Umbilical cord (tissue), 2 donors: ENCODE data around the gene SCAI. TPM values are rescaled to one million over a fixed set of nuclear protein-coding genes. Genes with fewer than 3 reads are reported as not detected.
"Not testable (repeated sequence)": the region's sequence is repeated elsewhere in the genome, so short reads cannot be mapped to it uniquely, and the experiment has no call there.

Source experiments
- DNase-seq: peaks from one replicate; pipeline ENCODE4 v3.0.0-alpha.2; 2015; ENCODE audit warnings: low spot score
- total RNA-seq: library from RNA; depleted of rRNA; stranded (reverse); fragments of >200 nt; gene quantifications from one replicate; pipeline ENCODE4 v1.2.3, GENCODE V29; 2014; ENCODE audit warnings: low replicate concordance; ENCODE audit not compliant: insufficient read depth

SCAI gene
- total RNA-seq, 1 donor from 2014 or later, result 42.6 TPM

DNA sequence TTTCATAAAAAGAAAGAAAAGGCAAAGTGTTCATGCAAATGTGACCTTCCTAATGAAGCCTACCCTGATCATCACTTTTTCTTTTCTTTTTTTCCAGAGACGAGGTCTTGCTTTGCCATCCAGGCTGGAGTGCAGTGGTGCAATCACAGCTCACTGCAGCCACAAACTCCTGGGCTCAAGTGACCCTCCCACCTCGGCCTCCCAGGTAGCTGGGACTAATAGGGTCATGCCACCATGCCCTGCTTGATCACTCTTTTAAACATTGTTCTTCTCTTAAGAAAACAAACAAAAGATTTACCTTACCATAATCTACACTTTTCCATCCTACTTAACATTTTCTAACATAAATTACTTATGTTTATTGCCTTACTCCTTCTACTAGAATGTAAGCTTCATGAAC is 193.9 kb downstream of the SCAI start:
- no peak for DNase-seq

GRCh38 chr9:124947727-124948391 is 195.5 kb downstream of the SCAI start:
- DNase-seq, result no peak

GRCh38 chr9:124946167-124946566 is 197.2 kb downstream of the SCAI start:
- DNase-seq, result no peak

GRCh38 chr9:124941679-124942561 is 201.4 kb downstream of the SCAI start:
- peak; percentile 79 for DNase-seq

- DNase-seq, result peak; percentile 95
Observed at GRCh38 chr9:124940894-124941678, 202.2 kb downstream of the SCAI start, which contains the start of gene GOLGA1. GOLGA1 (minus strand) TSS chr9:124941083; CDS start chr9:124938711, 2,372 bp downstream.

GRCh38 chr9:124940521-124940893 is 202.8 kb downstream of the SCAI start:
- DNase-seq, result no peak

DNA sequence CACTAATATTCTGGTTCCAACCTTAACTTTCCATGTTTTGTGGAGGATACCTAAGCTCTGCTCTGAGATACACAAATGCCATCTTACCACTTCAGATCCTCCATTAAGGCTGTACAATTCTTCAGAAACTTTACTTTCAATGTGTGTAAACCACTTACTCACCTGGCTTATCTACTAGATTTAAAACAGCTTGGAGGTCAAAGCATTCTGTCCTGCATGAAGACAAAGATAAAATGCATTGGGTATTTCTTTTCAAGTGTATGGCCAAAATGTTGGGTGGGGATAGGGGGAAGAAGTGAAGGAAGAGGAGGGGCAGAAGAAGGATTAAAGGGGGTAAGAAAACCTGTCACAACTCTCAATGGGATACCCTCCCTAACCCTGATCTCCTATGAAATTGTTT is 203.4 kb downstream of the SCAI start:
- no peak for DNase-seq

- DNase-seq, result peak; percentile 15
Observed at GRCh38 chr9:124934290-124934689, 209.0 kb downstream of the SCAI start.

DNA sequence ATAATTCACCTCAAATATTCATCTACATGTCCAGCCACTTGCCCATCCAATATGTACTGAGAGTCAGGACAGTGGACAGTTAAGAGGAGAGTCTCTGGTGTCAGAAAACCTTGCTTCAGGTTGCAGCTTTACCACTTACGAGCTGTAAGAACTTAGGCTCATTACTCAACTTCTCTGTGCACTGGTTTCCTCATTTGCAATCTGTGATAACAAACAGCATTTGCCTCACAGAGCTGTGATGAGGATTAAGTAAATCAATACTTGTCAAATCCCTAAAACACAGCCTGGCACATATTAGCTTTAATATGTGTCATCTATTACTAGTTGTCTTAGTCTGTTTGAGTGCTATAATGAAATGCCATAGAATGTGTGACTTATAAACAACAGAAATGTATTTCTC is 211.0 kb downstream of the SCAI start:
- DNase-seq, result no peak

DNA sequence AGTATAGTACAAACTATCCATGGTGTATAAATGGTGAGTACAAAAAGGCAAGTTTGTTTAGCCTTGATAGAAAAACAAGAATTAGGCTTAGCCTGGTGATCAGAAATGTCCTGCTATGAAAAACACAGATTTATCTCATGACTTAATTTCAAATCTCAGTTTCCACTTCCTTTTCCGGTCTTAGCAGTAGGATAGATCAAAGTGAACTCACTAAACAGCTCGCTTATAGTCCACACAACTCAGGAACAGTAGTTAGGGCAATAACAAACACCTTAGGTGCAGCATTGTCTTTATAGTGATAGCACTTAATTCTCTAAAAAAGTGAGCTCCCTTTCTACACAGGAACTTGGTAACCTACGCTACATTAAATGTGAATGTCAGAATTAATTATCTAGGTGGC is 213.9 kb downstream of the SCAI start:
- DNase-seq, result no peak

- DNase-seq, result no peak
Observed at GRCh38 chr9:124928116-124928515, 215.2 kb downstream of the SCAI start.

DNA sequence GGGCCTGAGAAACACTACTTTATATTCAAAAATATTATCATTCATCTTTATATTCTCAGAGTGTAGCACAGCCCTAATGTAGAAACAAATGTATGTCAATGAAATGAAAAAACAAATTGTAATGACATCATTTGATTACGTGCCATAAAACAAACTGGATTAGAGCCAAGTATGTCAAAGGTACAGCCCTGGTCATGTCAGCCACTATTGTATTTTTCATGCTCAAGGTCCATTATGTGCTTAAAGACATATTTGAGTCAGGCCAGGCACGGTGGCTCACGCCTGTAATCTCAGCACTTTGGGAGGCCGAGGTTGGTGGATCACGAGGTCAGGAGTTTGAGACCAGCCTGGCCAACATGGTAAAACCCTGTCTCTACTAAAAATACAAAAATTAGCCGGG is 222.9 kb downstream of the SCAI start:
- not testable (repeated sequence) for DNase-seq

DNA sequence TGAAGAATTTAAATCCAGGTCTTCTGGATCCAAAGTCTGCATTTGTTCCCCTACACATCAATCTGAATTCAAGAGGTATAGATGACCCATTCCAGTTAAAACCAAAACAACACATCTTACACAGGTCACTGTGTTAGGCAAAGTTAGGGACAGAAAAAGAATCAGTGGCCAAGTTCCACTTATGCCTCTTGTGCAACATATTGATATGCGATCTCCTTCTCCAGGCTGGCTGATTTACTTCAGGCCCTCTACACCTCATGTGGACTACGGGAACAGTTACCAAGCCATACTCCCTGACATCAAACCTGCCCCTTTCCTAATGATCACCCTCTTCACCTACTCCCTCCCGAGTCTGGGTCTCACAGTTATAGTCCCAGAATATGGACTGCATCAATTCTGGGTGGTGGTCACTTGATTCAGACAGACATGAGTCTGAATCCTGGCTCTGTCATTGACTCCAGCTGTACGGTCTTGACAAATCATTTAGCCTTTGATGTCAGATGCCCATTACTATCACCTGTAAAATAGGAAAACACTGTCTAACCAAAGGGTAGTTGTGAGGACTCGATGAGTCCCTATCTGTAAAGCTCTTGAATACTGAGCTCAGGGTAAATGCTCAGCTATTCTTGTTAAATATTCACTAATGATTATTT is 228.4 kb downstream of the SCAI start:
- DNase-seq, result no peak

DNA sequence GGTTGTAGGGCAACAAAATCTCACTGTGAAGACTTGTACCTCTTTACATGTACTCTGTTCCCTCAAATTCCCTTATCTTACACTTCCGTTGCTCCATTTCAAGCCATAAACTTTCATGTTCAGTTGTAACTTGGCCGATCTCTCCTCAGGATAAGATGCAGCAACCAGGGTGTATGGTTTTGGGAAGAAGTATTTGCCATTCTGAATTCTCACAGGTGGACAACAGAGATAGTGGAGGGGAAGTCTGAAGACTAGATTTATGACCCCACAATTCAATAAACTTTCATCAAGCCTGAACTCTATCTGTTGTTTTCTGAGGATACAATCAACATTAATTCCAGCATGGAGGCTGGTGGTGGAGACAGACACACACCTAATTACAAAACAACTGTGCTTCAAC is 229.9 kb downstream of the SCAI start:
- DNase-seq, result no peak

DNA sequence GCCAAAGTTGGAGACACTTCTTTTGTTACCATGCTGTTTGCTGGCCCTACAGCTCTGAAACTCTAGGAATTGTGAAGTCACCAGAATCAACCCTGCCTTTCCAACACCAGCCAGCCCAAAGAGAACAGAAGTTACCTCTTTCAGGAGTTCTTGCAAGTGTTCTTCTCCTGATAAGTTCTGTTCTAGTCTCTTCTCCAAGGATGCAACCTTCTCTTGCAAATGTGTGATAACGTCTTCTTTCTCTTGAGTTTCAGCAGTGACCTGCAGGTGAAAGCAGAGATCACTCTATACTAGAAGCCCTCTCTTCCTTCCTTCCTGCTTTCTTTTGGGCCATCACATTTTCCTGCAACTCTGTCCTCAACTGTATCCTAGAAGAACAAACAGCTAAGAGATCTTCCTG is 231.6 kb downstream of the SCAI start:
- no peak for DNase-seq

GRCh38 chr9:124908098-124908497 is 235.2 kb downstream of the SCAI start:
- DNase-seq, result no peak

DNA sequence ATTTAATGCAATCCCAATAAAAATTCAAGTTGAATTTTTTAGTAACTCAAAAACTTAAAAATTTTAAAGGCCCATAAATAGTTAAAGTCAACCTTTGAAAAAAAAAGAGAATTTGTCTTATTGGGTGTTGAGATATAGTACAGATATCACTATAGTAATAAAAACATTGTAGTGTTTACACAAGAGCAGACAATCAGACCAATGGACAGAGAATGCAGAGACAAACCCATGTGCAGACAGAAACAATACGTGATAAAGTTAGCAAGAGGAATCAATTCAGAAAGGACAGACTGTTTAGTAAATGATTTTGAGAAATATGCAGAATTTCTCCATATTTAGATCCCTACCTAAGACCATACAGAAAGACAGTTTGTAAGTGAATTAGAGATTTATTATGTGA is 236.4 kb downstream of the SCAI start:
- DNase-seq, result no peak

DNA sequence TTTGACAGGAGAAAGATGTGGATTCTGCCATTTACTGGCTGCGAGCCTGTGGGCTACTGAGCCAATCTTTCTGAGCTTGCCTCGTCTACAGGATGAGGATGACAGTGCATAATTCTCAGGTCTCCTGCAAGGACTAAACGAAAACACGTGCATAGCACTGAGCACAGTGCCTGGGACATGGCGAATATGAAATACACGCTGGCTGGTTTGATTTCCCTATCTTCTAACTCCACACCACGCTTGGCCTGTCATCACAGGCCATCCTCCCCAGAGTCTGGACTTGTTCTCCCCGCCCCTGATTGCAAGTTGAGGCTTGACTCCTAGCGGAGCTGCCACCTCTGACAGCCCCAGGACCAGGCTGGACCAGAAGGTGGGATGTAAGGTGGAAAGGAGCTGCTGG is 243.5 kb downstream of the SCAI start:
- DNase-seq, result peak; percentile 7

- no peak for DNase-seq
Observed at GRCh38 chr9:124897570-124898460, 245.5 kb downstream of the SCAI start.

DNA sequence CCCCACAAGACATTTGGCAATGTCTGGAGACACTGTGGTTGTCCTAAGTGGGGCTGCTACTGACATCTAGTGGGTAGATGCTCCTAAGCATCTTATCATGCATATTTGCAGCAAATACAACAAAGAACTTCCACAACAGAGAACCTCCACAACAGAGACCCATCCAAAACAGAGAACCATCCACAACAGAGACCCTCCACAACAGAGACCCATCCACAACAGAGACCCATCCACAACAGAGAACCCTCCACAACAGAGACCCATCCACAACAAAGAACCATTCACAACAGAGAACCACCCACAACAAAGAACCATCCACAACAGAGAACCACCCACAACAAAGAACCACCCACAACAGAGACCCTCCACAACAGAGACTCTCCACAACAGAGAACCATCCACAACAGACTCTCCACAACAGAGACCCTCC is 248.6 kb downstream of the SCAI start:
- peak; percentile 24 for DNase-seq
